Measurements from ENCODE around the gene ZBTB18. TPM values are rescaled to one million over a fixed set of nuclear protein-coding genes. Genes with fewer than 3 reads are reported as not detected.

Gene ZBTB18
- total and polyA plus RNA-seq, 2 of the 4 experiments (the other 2 are of a cell fraction): 10.0 to 16.0 TPM

DNA sequence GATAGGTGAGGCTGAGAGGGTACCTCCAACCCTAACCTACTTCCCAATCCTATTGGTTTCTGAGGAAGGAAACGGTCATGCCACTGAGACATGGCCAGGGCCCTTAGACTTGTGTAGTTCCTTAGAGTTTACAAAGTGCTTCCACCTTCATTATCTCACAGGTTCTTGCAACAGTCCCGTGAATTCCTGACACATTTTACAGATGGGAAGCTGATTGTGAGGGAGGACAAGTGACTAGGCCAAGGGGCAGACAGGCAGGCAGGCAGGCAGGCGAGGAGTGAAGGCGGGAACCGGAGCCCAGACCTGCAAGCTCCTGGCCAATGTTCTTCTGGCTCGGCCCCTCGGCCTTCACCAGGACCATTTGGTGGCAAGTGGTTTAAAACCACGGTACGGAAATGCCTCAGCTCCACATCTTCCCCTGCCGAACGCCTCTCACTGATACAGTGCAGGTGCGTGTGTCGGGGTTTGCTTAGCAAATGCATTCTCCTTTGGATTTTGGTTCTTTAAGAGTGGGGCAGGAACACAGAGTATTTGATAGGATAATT lies 45.1 kb downstream of the ZBTB18 start:
- H3K4me3 ChIP-seq (ENCODE audit: insufficient read depth, low read depth, low read length): no peak overlapping the region
- H3K23ac ChIP-seq (ENCODE audit: low read depth, low read length): no peak overlapping the region
- H3K36me3 ChIP-seq (ENCODE audit: control insufficient read depth, insufficient read depth, low read length): no peaks in the 10 kb centered on the region
- WGBS, 2 experiments (ENCODE audit: extremely low coverage in 2 of 2, insufficient read length in 1 of 2): no CpG with 5 or more reads among the region's 13 CpGs
- DNase-seq: no peak
- H3K56ac ChIP-seq (ENCODE audit: extremely low read depth, insufficient read depth, low read length): no peak overlapping the region
- no peak overlapping the region for H3K27ac ChIP-seq (ENCODE audit: insufficient read depth, low read length)
- H2BK120ac ChIP-seq (ENCODE audit: low read depth, low read length): no peak overlapping the region
- dilution Hi-C loops (cut with HindIII; ENCODE audit: low sequenced_read_pairs, unreplicated experiment) (no loop called here), intact Hi-C loops (cut with micrococcal nuclease) (no loop called here), in situ Hi-C loops (cut with MboI; ENCODE audit: low sequenced_read_pairs) (no loop called here)
- 0 out of 2 replicates have a peak, but pooled peaks cover 3% of the 10 kb centered on the region for H3K9me1 ChIP-seq (ENCODE audit: insufficient read depth, low read length)
- H3K27me3 ChIP-seq (ENCODE audit: control insufficient read depth, insufficient read depth, low read length): no peaks in the 10 kb centered on the region; the same call in 1 of the 2 replicates
- no peak overlapping the region for H3K4ac ChIP-seq (ENCODE audit: low read depth, low read length)
- no TSS peak for BruUV-seq (replicated peaks)
- TF ChIP-seq SMC3 (IDR thresholded peaks at IDR 0.05; ENCODE audit: low read depth, low read length): no peak
- TF ChIP-seq, protein P1, sequence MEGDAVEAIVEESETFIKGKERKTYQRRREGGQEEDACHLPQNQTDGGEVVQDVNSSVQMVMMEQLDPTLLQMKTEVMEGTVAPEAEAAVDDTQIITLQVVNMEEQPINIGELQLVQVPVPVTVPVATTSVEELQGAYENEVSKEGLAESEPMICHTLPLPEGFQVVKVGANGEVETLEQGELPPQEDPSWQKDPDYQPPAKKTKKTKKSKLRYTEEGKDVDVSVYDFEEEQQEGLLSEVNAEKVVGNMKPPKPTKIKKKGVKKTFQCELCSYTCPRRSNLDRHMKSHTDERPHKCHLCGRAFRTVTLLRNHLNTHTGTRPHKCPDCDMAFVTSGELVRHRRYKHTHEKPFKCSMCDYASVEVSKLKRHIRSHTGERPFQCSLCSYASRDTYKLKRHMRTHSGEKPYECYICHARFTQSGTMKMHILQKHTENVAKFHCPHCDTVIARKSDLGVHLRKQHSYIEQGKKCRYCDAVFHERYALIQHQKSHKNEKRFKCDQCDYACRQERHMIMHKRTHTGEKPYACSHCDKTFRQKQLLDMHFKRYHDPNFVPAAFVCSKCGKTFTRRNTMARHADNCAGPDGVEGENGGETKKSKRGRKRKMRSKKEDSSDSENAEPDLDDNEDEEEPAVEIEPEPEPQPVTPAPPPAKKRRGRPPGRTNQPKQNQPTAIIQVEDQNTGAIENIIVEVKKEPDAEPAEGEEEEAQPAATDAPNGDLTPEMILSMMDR (conservative IDR thresholded peaks at IDR 0.05; ENCODE audit: low read depth, low read length): no peak
- TF ChIP-seq MXI1 (IDR thresholded peaks at IDR 0.05; ENCODE audit: borderline replicate concordance, low read depth, low read length): no peak
- TF ChIP-seq, protein P2, sequence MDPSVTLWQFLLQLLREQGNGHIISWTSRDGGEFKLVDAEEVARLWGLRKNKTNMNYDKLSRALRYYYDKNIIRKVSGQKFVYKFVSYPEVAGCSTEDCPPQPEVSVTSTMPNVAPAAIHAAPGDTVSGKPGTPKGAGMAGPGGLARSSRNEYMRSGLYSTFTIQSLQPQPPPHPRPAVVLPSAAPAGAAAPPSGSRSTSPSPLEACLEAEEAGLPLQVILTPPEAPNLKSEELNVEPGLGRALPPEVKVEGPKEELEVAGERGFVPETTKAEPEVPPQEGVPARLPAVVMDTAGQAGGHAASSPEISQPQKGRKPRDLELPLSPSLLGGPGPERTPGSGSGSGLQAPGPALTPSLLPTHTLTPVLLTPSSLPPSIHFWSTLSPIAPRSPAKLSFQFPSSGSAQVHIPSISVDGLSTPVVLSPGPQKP (IDR thresholded peaks at IDR 0.05; ENCODE audit: borderline replicate concordance, low read depth, low read length): no peak
- TF ChIP-seq RCOR1 (IDR thresholded peaks at IDR 0.05; ENCODE audit: insufficient replicate concordance, low read length): no peak
- no peak for TF ChIP-seq CEBPB (IDR thresholded peaks at IDR 0.05; ENCODE audit: low read depth, low read length)
- no peak for TF ChIP-seq BHLHE40 (IDR thresholded peaks at IDR 0.05; ENCODE audit: low read depth, low read length)
- no peak for TF ChIP-seq MAZ (IDR thresholded peaks at IDR 0.05; ENCODE audit: borderline replicate concordance, low read depth, low read length)
- TF ChIP-seq CHD1 (IDR thresholded peaks at IDR 0.05; ENCODE audit: low read depth, low read length): no peak
- no peak for TF ChIP-seq POLR2A (IDR thresholded peaks at IDR 0.05; ENCODE audit: low read depth, low read length)
- no peak for TF ChIP-seq RFX5 (IDR thresholded peaks at IDR 0.05; ENCODE audit: low read depth, low read length)
- TF ChIP-seq NFE2L2 (IDR thresholded peaks at IDR 0.05; ENCODE audit: low read depth, low read length): no peak
- no peak for TF ChIP-seq RAD21 (IDR thresholded peaks at IDR 0.05; ENCODE audit: low read length)
- no peak for TF ChIP-seq MAFK (IDR thresholded peaks at IDR 0.05; ENCODE audit: low read depth, low read length)
- TF ChIP-seq, protein P3, sequence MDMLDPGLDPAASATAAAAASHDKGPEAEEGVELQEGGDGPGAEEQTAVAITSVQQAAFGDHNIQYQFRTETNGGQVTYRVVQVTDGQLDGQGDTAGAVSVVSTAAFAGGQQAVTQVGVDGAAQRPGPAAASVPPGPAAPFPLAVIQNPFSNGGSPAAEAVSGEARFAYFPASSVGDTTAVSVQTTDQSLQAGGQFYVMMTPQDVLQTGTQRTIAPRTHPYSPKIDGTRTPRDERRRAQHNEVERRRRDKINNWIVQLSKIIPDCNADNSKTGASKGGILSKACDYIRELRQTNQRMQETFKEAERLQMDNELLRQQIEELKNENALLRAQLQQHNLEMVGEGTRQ (IDR thresholded peaks at IDR 0.05; ENCODE audit: low read depth, low read length): no peak
- TF ChIP-seq FOS (IDR thresholded peaks at IDR 0.05; ENCODE audit: low read depth, low read length): no peak
- H3K9ac ChIP-seq (ENCODE audit: low read depth, low read length): no peak overlapping the region
- CTCF ChIA-PET: no interaction called here
- no peak for ATAC-seq (ENCODE audit: low read depth)
- no peak overlapping the region for H2BK5ac ChIP-seq (ENCODE audit: low read depth, low read length, poor library complexity, severe bottlenecking)
- peaks cover 10% of the 10 kb centered on the region for H3K4me1 ChIP-seq (ENCODE audit: control insufficient read depth, insufficient read depth, low read length)
- H4K8ac ChIP-seq (ENCODE audit: low read depth in 2 of 2, low read length in 2 of 2): no peak overlapping the region
- no peaks in the 10 kb centered on the region for H3K79me1 ChIP-seq (ENCODE audit: low read depth in 1 of 2, low read length in 2 of 2)
- no peak overlapping the region for H2AK9ac ChIP-seq (replicated peaks; ENCODE audit: low read depth, low read length, poor library complexity)
- no peak overlapping the region for H2AFZ ChIP-seq (replicated peaks; ENCODE audit: low read length, poor library complexity)
- no peak overlapping the region for H3K14ac ChIP-seq (replicated peaks; ENCODE audit: low read depth, low read length)
- no peak overlapping the region for H3K18ac ChIP-seq (ENCODE audit: low read depth, low read length)
- H3K4me2 ChIP-seq (ENCODE audit: low read depth, low read length): no peak overlapping the region
- no peaks in the 10 kb centered on the region for H4K20me1 ChIP-seq (ENCODE audit: insufficient read depth, low read length)
- no peak overlapping the region for H4K91ac ChIP-seq (ENCODE audit: insufficient read depth, low read depth, low read length)
- H2BK15ac ChIP-seq (ENCODE audit: low read depth, low read length): no peak overlapping the region
- POLR2A ChIA-PET (ENCODE audit: unreplicated experiment): no interaction called here
- H2AK5ac ChIP-seq (ENCODE audit: low read depth, low read length): no peak overlapping the region
- H3K9me3 ChIP-seq (ENCODE audit: control insufficient read depth, insufficient read depth, low read length): 0 out of 2 replicates have a peak, but pooled peaks cover 2% of the 10 kb centered on the region
- H4K5ac ChIP-seq (ENCODE audit: low read depth, low read length): no peak overlapping the region
- H2BK20ac ChIP-seq (ENCODE audit: low read depth, low read length): no peak overlapping the region

Data from IMR-90 (cell line).